ENCODE results near the gene FRMD3.

DNA sequence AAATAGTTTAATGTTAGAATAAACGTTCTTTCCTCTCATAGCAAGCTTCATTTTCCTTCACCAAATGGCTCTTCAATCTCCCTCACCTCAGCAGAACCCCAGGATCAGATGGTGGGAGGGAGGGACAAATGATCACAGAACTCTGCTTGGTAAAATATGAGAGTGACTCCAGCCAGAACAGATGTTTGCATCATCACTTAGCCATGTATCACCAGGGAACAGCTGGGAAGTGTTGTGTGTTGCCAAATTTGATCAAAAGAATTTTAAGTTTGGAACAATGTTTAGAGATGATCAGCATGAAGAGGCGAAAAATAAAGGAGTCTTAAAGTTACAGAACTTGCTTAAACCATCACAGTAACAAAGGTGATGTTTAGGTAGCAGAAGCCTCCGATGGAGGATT, 115.7 kb downstream of the FRMD3 start:
- TF ChIP-seq, protein P1, sequence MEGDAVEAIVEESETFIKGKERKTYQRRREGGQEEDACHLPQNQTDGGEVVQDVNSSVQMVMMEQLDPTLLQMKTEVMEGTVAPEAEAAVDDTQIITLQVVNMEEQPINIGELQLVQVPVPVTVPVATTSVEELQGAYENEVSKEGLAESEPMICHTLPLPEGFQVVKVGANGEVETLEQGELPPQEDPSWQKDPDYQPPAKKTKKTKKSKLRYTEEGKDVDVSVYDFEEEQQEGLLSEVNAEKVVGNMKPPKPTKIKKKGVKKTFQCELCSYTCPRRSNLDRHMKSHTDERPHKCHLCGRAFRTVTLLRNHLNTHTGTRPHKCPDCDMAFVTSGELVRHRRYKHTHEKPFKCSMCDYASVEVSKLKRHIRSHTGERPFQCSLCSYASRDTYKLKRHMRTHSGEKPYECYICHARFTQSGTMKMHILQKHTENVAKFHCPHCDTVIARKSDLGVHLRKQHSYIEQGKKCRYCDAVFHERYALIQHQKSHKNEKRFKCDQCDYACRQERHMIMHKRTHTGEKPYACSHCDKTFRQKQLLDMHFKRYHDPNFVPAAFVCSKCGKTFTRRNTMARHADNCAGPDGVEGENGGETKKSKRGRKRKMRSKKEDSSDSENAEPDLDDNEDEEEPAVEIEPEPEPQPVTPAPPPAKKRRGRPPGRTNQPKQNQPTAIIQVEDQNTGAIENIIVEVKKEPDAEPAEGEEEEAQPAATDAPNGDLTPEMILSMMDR (IDR thresholded peaks at IDR 0.05) = no peak
- no peak for TF ChIP-seq POLR2A (IDR thresholded peaks at IDR 0.05)
